SK-N-MC (cell line): Measurements from ENCODE around the gene OVOL3.

Experiments
- DNase-seq: peaks from one replicate; pipeline ENCODE4 v3.0.0-alpha.2; 2011; ENCODE audit warnings: low read depth, low spot score
- H3K27ac ChIP-seq: fragments of 200-600 bp; sonication (generic); 2 replicates; pipeline ENCODE4 v1.5.1; 2016; ENCODE audit warnings: mixed run types
- H3K36me3 ChIP-seq: fragments of 200-600 bp; sonication (generic); 2 replicates; pipeline ENCODE4 v1.6.1; 2017; ENCODE audit warnings: antibody characterized with exemption, low read length, mixed read lengths; ENCODE audit not compliant: insufficient read depth
- H3K4me3 ChIP-seq: fragments of 200-600 bp; sonication (generic); 2 replicates; pipeline ENCODE4 v1.5.1; 2016
- H3K9ac ChIP-seq: fragments of 200-600 bp; sonication (generic); 2 replicates; pipeline ENCODE4 v1.8.0; 2017; ENCODE audit warnings: mixed run types, mixed read lengths; ENCODE audit not compliant: insufficient read length
- H3K9me3 ChIP-seq: fragments of 200-600 bp; sonication (generic); 2 replicates; pipeline ENCODE4 v1.6.1; 2017; ENCODE audit warnings: low read depth, mild to moderate bottlenecking, antibody characterized with exemption, low read length, moderate library complexity, mixed read lengths
- EZH2 ChIP-seq: fragments of 200-600 bp; sonication (generic); IDR thresholded peaks from one replicate; pipeline ENCODE4 v1.6.1; 2017; ENCODE audit warnings: antibody characterized with exemption
- FOXP2 ChIP-seq: optimal IDR thresholded peaks from 2 replicates; pipeline ENCODE3; 2011; ENCODE audit warnings: mild to moderate bottlenecking, moderate library complexity; ENCODE audit not compliant: insufficient read depth; ENCODE audit errors: extremely low read length, control extremely low read depth
- POLR2AphosphoS5 ChIP-seq: IDR thresholded peaks from 2 replicates; pipeline ENCODE4 v1.6.1; 2012; ENCODE audit warnings: mild to moderate bottlenecking, low read depth, low read length, borderline replicate concordance

Gene OVOL3

DNA sequence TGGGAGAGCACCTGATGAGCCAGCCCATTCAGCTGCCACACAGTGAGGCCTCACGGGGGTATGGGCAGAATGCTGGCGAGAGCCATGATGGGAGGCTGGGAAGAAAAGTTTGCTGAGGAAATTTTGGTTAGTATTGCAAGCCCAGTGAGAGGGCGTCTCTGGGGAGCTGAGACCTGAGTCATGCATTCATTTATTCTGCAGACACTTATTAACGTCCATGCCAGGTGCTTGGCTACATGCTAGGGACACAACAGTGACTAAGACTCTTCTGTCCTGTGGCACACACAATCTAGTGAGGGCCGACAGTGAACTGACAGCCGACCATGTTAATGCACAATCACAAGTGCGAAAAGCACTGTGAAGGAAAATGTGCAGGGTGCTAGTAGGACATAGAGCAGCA is 29.0 kb upstream of the OVOL3 start:
- no peaks in the 10 kb centered on the region for H3K9me3 ChIP-seq
- no peak overlapping the region for H3K27ac ChIP-seq
- no peak overlapping the region for H3K9ac ChIP-seq
- no peak overlapping the region for H3K4me3 ChIP-seq
- TF ChIP-seq POLR2AphosphoS5 (no peak), FOXP2 (no peak), EZH2 (no peak)
- peaks cover 42% of the 10 kb centered on the region for H3K36me3 ChIP-seq
- DNase-seq, result no peak

DNA sequence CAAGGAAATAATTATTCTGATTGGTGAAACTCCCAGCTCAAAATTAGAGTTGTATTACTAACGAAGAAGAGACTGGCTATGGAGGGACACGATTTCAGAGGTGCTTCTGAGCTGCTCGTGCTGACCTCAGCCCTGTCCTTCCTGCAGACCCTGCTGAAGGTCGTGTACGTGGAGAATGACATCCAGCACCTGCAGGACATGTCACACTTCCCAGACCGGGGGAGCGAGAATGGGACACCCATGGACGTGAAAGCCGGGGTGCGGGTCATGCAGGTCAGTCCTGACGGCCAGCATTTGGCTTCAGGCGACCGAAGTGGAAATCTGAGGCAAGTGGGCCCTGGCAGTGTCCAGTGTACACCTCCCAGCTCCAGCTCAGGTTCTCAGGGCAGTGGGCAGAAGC is 28.0 kb upstream of the OVOL3 start:
- Histone ChIP-seq H3K27ac (no peak overlapping the region), H3K9me3 (no peaks in the 10 kb centered on the region), H3K36me3 (peaks cover 45% of the 10 kb centered on the region), H3K9ac (no peak overlapping the region), H3K4me3 (no peak overlapping the region)
- TF ChIP-seq FOXP2, result no peak
- no peak for TF ChIP-seq EZH2
- no peak for TF ChIP-seq POLR2AphosphoS5
- DNase-seq, result no peak

DNA sequence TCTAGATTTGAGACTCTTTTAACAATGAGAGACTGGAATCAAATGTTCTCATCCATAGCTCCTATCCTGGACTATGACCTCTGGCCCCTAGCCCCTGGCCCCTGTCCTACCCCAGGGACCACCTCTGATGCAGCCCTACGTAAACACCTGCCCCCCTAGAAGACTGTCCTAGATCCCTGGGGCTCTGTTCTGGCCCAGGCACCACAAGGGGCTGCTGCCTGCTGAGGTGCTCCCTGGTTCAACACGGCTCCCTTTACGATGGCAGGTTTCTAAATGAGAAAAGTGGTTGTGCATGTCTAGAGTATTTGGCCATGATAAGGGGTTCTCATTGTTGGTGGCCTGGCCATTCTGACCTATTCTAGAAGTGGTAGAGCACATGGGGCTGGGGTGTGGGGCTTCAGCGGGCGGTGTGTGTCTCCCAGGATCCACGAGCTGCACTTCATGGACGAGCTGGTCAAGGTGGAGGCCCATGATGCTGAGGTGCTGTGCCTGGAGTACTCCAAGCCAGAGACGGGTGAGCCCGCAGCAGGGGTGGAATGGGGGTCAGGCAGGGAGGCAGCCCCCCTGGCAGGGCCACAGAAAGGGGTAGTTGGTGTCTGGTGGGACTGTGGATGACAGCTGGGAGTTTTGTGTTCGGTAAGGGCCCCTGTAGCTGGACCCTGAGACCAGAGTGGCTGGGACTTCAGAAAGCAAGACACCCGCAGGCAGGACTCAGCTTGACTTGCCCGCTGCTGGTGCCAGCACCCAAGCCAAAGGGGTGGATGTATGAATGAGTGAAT is 26.5 kb upstream of the OVOL3 start:
- DNase-seq, result no peak
- TF ChIP-seq POLR2AphosphoS5, result no peak
- no peak for TF ChIP-seq FOXP2
- no peak for TF ChIP-seq EZH2
- Histone ChIP-seq H3K27ac (no peak overlapping the region), H3K9ac (no peak overlapping the region), H3K4me3 (no peak overlapping the region), H3K9me3 (no peaks in the 10 kb centered on the region), H3K36me3 (peaks cover 54% of the 10 kb centered on the region)

DNA sequence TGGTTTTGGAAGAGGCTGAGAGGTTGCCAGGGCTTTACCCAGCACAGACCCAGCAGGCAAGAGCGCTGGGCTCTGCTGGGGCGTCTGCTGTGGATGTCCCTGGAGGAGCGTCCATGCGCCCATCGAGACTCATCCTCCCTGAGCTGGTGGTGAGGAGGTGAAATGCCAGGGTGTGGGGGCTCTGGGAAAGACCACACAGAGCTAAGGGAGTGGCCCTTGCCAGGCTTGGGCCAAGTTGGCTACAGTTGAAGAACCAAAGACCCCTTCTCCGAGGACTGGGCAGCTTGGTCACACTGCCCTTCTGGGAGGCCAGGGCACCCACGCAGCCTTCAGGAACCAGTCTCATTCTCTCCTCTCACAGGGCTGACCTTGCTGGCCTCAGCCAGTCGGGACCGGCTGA is 24.6 kb upstream of the OVOL3 start:
- Histone ChIP-seq H3K36me3 (peaks cover 53% of the 10 kb centered on the region), H3K9me3 (no peaks in the 10 kb centered on the region), H3K9ac (no peak overlapping the region), H3K27ac (no peak overlapping the region), H3K4me3 (no peak overlapping the region)
- no peak for DNase-seq
- TF ChIP-seq POLR2AphosphoS5 (no peak), FOXP2 (no peak), EZH2 (no peak)

DNA sequence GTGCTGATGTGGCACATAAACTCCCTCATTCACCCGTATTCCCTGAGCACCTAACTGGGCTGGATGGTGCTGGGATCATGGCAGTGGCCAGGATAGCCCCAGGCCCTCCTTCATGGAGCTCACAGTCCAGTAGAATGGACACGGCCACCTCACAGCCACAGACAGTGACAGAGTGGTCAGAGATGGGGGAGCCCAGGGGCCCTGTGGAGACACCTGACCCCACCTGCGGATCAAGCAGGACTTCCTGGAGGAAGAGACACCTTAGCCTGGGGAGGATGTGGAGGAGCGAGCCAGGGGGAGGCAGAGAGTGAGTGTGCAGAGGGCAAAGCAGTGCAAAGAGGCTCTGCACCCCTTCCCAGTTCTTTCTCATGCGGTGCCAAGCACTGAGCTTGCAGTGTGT is 21.1 kb upstream of the OVOL3 start:
- no peak overlapping the region for H3K4me3 ChIP-seq
- H3K9ac ChIP-seq, result no peak overlapping the region
- H3K9me3 ChIP-seq, result no peaks in the 10 kb centered on the region
- DNase-seq, result no peak
- peaks cover 38% of the 10 kb centered on the region for H3K36me3 ChIP-seq
- TF ChIP-seq EZH2 (no peak), FOXP2 (no peak), POLR2AphosphoS5 (no peak)
- H3K27ac ChIP-seq, result no peak overlapping the region

DNA sequence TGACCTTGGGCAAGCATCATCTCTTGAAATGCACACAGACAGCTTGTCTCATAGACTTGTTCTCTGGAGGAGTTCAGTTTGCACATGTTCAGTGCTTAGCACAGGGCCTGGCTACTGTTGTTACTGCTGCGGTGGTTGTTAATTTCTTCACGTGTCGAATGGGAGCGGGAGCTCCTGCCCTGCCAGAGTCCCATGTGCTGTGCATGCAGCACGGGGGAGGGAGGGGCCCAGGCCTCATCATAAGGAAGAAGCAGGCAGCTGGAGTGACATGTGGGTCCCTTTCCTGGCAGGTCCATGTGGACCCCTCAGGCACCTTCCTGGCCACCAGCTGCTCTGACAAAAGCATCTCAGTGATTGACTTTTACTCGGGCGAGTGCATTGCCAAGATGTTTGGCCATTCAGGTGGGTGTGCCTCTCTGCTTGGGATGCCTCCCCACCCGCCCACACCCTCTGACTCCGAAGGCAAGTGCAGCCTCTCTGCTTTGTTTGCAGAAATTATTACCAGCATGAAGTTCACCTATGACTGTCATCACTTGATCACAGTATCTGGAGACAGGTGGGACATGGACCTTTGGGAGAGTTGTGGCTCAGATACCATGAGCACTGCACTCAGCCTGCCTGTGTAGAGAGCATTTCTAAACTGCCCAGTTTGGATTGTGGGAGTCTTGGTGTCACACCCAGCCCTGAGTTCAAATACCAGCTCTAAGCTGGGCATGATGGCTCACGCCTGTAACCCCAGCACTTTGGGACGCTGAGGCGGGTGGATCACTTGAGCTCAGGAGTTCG is 19.8 kb upstream of the OVOL3 start:
- Histone ChIP-seq H3K27ac (no peak overlapping the region), H3K36me3 (peaks cover 36% of the 10 kb centered on the region), H3K9me3 (no peaks in the 10 kb centered on the region), H3K9ac (no peak overlapping the region), H3K4me3 (no peak overlapping the region)
- TF ChIP-seq EZH2 (no peak), POLR2AphosphoS5 (no peak), FOXP2 (no peak)
- no peak for DNase-seq

DNA sequence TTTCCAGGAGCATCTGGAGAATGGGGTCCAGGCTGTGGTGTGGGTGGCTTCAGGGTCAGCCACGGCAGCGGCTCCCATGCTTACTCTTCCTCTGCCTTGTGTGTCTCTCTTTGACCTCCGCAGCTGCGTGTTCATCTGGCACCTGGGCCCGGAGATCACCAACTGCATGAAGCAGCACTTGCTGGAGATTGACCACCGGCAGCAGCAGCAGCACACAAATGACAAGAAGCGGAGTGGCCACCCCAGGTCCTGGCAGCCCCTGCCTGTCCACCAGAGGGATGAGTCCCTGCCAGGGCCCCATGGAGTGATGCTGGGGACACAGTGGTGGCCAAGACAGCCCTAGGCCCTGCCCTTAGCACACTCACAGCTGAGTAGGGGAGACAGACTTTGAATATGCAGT is 18.4 kb upstream of the OVOL3 start:
- DNase-seq, result no peak
- TF ChIP-seq FOXP2 (no peak), EZH2 (no peak), POLR2AphosphoS5 (no peak)
- Histone ChIP-seq H3K9ac (no peak overlapping the region), H3K4me3 (no peak overlapping the region), H3K9me3 (no peaks in the 10 kb centered on the region), H3K36me3 (peaks cover 34% of the 10 kb centered on the region), H3K27ac (no peak overlapping the region)

DNA sequence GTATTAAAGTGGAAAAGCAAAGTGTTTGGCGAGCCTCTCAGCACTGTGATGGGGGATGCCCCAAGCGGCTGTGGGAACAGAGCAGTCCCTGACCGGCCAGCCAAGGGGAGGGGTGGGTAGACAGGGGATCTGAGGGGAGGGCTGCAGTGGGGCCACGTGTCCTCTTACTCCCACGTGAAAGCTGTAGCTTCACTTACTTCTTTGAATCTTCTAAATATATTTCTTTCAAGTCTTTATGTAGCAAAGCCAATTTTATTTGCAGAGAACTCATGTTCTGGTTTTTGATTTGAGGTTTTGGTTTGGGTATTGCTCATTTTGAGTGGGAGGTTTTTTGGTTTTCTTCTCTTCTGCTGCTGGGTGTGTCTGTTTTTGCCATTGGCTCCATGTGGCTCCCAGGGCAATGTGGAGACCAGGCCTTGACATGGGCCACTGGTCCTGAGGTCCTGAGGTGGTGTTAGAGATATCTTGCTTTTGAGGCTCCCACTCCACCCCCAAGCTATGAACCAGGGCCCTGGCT is 17.7 kb upstream of the OVOL3 start:
- Histone ChIP-seq H3K9me3 (no peaks in the 10 kb centered on the region), H3K9ac (no peak overlapping the region), H3K36me3 (peaks cover 28% of the 10 kb centered on the region; the same call in 1 of the 2 replicates), H3K4me3 (no peak overlapping the region), H3K27ac (no peak overlapping the region)
- TF ChIP-seq POLR2AphosphoS5 (no peak), FOXP2 (no peak)
- DNase-seq, result no peak

DNA sequence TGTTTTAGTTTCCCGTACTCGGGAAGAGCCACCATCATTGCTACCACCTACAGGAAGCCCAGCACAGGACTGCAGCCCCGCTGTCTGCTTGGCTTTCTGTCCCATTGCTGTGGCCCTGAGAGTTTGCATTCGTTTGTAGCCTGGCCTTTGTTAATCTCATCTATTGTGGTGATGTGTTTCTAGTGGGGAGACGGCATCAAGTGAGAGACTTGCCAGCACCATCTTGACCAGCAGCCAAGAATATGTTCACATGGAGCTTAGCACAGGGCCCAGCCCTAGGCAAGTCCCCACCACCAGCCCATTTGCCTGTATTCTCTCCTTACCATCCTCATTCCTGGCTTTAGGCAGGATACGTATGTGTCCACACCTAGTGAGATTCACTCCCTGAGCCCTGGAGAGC is 17.3 kb upstream of the OVOL3 start:
- Histone ChIP-seq H3K36me3 (peaks cover 24% of the 10 kb centered on the region; the same call in 1 of the 2 replicates), H3K27ac (no peak overlapping the region), H3K9ac (no peak overlapping the region), H3K9me3 (no peaks in the 10 kb centered on the region), H3K4me3 (no peak overlapping the region)
- DNase-seq, result no peak
- TF ChIP-seq EZH2 (no peak), FOXP2 (no peak), POLR2AphosphoS5 (no peak)
